Heart left ventricle (tissue), 16 donors: ENCODE data around the gene PER3. TPM values are rescaled to one million over a fixed set of nuclear protein-coding genes. Genes with fewer than 3 reads are reported as not detected.

Experiments
- ATAC-seq, 4 donors: fragments of 200-7000 bp; cut with Tn5 transposase; one replicate each; pipeline ENCODE4 v1.9.1; 2020 to 2022; ENCODE audit warnings: moderate library complexity in 4 of 4, mild to moderate bottlenecking in 3 of 4, moderate number of reproducible peaks in 1 of 4
- DNase-seq, 5 donors: peaks; one replicate each; pipeline ENCODE4 v3.0.0-alpha.2; 2020
- H3K27ac ChIP-seq, 12 donors: fragments of 200-600 bp; sonication (generic) in 4 of 12; one replicate each; pipeline versions ENCODE4 v1.5.0 to v1.8.0; 2016 to 2022; ENCODE audit warnings: mild to moderate bottlenecking in 2 of 12
- H3K27me3 ChIP-seq, 9 donors: fragments of 200-600 bp; sonication (generic) in 2 of 9; one replicate each; pipeline versions ENCODE4 v1.5.1 to v1.8.0; 2016 to 2022; ENCODE audit warnings: mild to moderate bottlenecking in 3 of 9
- H3K36me3 ChIP-seq, 9 donors: fragments of 200-600 bp; sonication (generic) in 2 of 9; one replicate each; pipeline versions ENCODE4 v1.5.0 to v1.8.0; 2018 to 2022; ENCODE audit warnings: mild to moderate bottlenecking in 2 of 9
- H3K4me1 ChIP-seq, 12 donors: fragments of 200-600 bp; sonication (generic) in 4 of 12; one replicate each; pipeline versions ENCODE4 v1.5.0 to v1.8.0; 2016 to 2022; ENCODE audit warnings: mild to moderate bottlenecking in 3 of 12
- H3K4me3 ChIP-seq, 12 donors: fragments of 200-600 bp; sonication (generic) in 4 of 12; one replicate each; pipeline versions ENCODE4 v1.5.0 to v1.8.0; 2017 to 2022; ENCODE audit warnings: mild to moderate bottlenecking in 9 of 12, moderate library complexity in 4 of 12
- H3K9me3 ChIP-seq, 12 donors: fragments of 200-600 bp; sonication (generic) in 4 of 12; one replicate each; pipeline versions ENCODE4 v1.5.0 to v1.8.0; 2016 to 2022; ENCODE audit warnings: mild to moderate bottlenecking in 1 of 12
- POLR2A ChIP-seq, 2 donors: fragments of 450-650 bp; IDR thresholded peaks; one replicate each; pipeline ENCODE4 v1.6.1; 2017; ENCODE audit warnings: antibody characterized with exemption in 2 of 2, mild to moderate bottlenecking in 2 of 2, moderate library complexity in 2 of 2
- WGBS, 4 donors: extraction: QIAGEN DNeasy Blood & Tissue Kit in 2 of 4; methylation state at CpG; one replicate each; pipeline versions ENCODE4 v1.1.5 to v1.1.7; 2013 to 2018; 5-methylcytosine and 5-hydroxymethylcytosine counted together
- intact Hi-C, 10 donors: fragments of 100-400 bp; cut with DNase I; formaldehyde crosslinking; loops; one replicate each; pipeline versions ENCODE4 v1.11.1 to v1.14.2; 2022
- polyA plus RNA-seq, 2 donors: library from polyadenylated mRNA; stranded (reverse); fragments of 200-250 nt; gene quantifications; one replicate each; pipeline ENCODE4 v1.2.3, GENCODE V29; 2013
- total RNA-seq, 9 donors: library from RNA; depleted of rRNA in 2 of 9; stranded (reverse); fragments of >200 nt in 2 of 9; fragmentation: NEBNext Ultra II Directional in 3 of 9; extraction: Animal tissue kit (Norgen Biotek cat#: 25700) in 3 of 9; gene quantifications; one replicate each; pipeline versions ENCODE4 v1.1.0 to v1.2.4, GENCODE V29; 2016 to 2023
- TF ChIP-seq, protein P1 (sequence below), 12 donors: fragments of 200-600 bp; sonication (generic) in 4 of 12; IDR thresholded peaks; one replicate each; pipeline versions ENCODE4 v1.5.0 to v1.8.0; 2018 to 2022; ENCODE audit warnings: antibody characterized with exemption in 12 of 12, mild to moderate bottlenecking in 5 of 12
- donor health status: ischemic (EF 13 %, LVEDD 7.1; RV severe dilation, severe dysfunction).
- donor health status: healthy with polysubstance abuse.
- donor health status: DM: no; HTN: yes; CAD: no.
- donor health status: DM: no; HTN: no; CAD: no.
- donor health status: ischemic (EF 25% LVEDD 6.9; RV normal size, moderate dysfunction).
- donor health status: ischemic (EF 25% LVEDD 5.7; RV mildly dilated, moderate dysfunction).
- donor health status: healthy.
- donor health status: DM: yes; HTN: yes; CAD: no.
- donor health status: ischemic (EF 35%, LVEDD 5.7; RV mildly dilated, moderate dysfunction).
- donor health status: nonischemic (EF 11% LVEDD 7.7; RV severe dilation, severe dysfunction).
- donor health status: DM: yes; HTN: yes; CAD: no.
- donor health status: PGD.
- donor health status: ischemic (EF 29% LVEDD 5.4; RV normal size, mild dysfunction).
- donor health status: nonischemic (EF 23%, LVEDD 6.1; RV moderate dilation, normal function).

PER3 gene
- total and polyA plus RNA-seq, 11 donors: 3.3 to 46.6 (median 16.0) TPM

- 76 to 86% (median 84%) methylated on average over 3 of the region's 3 CpGs for WGBS, 4 donors
- H3K4me1 ChIP-seq: no peaks in the 10 kb centered on the region
- no peak for ATAC-seq
- no peak overlapping the region for H3K27ac ChIP-seq
- no peaks in the 10 kb centered on the region for H3K27me3 ChIP-seq
- H3K36me3 ChIP-seq: peaks cover 11 to 100% (median 80%) of the 10 kb centered on the region in 9 donors
- peaks cover 0 to 25% (median 13%) of the 10 kb centered on the region in 12 donors for H3K9me3 ChIP-seq
- no peak for TF ChIP-seq POLR2A (IDR thresholded peaks at IDR 0.05)
- TF ChIP-seq, protein P1, sequence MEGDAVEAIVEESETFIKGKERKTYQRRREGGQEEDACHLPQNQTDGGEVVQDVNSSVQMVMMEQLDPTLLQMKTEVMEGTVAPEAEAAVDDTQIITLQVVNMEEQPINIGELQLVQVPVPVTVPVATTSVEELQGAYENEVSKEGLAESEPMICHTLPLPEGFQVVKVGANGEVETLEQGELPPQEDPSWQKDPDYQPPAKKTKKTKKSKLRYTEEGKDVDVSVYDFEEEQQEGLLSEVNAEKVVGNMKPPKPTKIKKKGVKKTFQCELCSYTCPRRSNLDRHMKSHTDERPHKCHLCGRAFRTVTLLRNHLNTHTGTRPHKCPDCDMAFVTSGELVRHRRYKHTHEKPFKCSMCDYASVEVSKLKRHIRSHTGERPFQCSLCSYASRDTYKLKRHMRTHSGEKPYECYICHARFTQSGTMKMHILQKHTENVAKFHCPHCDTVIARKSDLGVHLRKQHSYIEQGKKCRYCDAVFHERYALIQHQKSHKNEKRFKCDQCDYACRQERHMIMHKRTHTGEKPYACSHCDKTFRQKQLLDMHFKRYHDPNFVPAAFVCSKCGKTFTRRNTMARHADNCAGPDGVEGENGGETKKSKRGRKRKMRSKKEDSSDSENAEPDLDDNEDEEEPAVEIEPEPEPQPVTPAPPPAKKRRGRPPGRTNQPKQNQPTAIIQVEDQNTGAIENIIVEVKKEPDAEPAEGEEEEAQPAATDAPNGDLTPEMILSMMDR (IDR thresholded peaks at IDR 0.05): no peak
- intact Hi-C loops: no loop called here
- no peak overlapping the region for H3K4me3 ChIP-seq
- DNase-seq: no peak
Observed at GRCh38 chr1:7839526-7839925, 55.4 kb downstream of the PER3 start.

GRCh38 chr1:7842517-7842916 lies 58.4 kb downstream of the PER3 start:
- H3K9me3 ChIP-seq: peaks cover 0 to 25% (median 13%) of the 10 kb centered on the region in 12 donors
- no peaks in the 10 kb centered on the region for H3K27me3 ChIP-seq
- intact Hi-C loops: no loop called here
- no peak for ATAC-seq
- H3K4me1 ChIP-seq: no peaks in the 10 kb centered on the region
- H3K4me3 ChIP-seq: no peak overlapping the region
- WGBS, 4 donors: 92 to 96% (median 93%) methylated on average over 4 of the region's 4 CpGs
- peaks cover 7 to 87% (median 63%) of the 10 kb centered on the region in 9 donors for H3K36me3 ChIP-seq
- TF ChIP-seq, protein P1 (IDR thresholded peaks at IDR 0.05): no peak
- TF ChIP-seq POLR2A (IDR thresholded peaks at IDR 0.05): no peak
- H3K27ac ChIP-seq: no peak overlapping the region
- no peak for DNase-seq

DNA sequence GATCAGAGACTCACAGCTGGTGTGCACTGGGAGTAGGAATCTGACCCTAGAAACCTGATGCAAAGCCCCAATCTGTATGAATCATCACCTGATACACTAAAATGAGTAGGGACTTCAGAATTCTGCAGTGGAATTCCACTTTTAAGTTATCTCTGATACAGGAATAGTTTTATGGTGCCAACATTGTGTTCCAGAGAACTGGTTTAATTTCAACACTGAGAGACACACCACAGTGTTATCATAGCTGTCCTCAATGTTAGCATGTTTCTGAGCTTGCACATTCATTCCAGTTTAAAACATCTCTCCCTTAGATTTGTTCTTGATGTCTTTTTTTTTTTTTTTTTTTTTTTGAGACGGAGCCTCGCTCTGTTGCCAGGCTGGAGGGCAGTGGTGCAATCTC lies 61.7 kb downstream of the PER3 start:
- Histone ChIP-seq H3K9me3 (no peaks in the 10 kb centered on the region), H3K36me3 (peaks cover 0 to 55% (median 32%) of the 10 kb centered on the region in 9 donors), H3K4me3 (no peak overlapping the region), H3K4me1 (no peaks in the 10 kb centered on the region), H3K27me3 (no peaks in the 10 kb centered on the region), H3K27ac (no peak overlapping the region)
- 59 to 91% (median 80%) methylated on average over 2 of the region's 2 CpGs for WGBS, 4 donors
- DNase-seq (no peak), ATAC-seq (no peak)
- intact Hi-C loops: no loop called here
- no peak for TF ChIP-seq POLR2A (IDR thresholded peaks at IDR 0.05)
- TF ChIP-seq, protein P1 (IDR thresholded peaks at IDR 0.05): no peak

- DNase-seq: no peak
- H3K9me3 ChIP-seq: no peaks in the 10 kb centered on the region
- intact Hi-C loops: no loop called here
- no peaks in the 10 kb centered on the region for H3K27me3 ChIP-seq
- no peak overlapping the region for H3K27ac ChIP-seq
- 86 to 90% (median 89%) methylated on average over 7 of the region's 7 CpGs for WGBS, 4 donors
- ATAC-seq: no peak
- peaks cover 0 to 46% (median 23%) of the 10 kb centered on the region in 9 donors for H3K36me3 ChIP-seq
- no peak overlapping the region for H3K4me3 ChIP-seq
- no peaks in the 10 kb centered on the region for H3K4me1 ChIP-seq
- TF ChIP-seq POLR2A (IDR thresholded peaks at IDR 0.05): no peak
- TF ChIP-seq, protein P1 (IDR thresholded peaks at IDR 0.05): no peak
Observed at GRCh38 chr1:7846656-7847055, 62.6 kb downstream of the PER3 start.
